Right lobe of liver (tissue), 6 donors: ENCODE data around the gene NTMT1. TPM values are rescaled to one million over a fixed set of nuclear protein-coding genes. Genes with fewer than 3 reads are reported as not detected.

Source experiments
- ATAC-seq, 4 donors: fragments of 200-7000 bp; cut with Tn5 transposase; one replicate each; pipeline ENCODE4 v1.9.1; 2020; ENCODE audit warnings: mild to moderate bottlenecking in 4 of 4, moderate library complexity in 4 of 4
- DNase-seq, 3 donors: peaks; one replicate each; pipeline ENCODE4 v3.0.0-alpha.2; 2020
- H3K27ac ChIP-seq, 3 donors: fragments of 200-600 bp; one replicate each; pipeline ENCODE4 v1.8.0; 2022
- H3K27me3 ChIP-seq, 2 donors: fragments of 200-600 bp; one replicate each; pipeline ENCODE4 v1.8.0; 2022
- H3K36me3 ChIP-seq, 4 donors: fragments of 200-600 bp; sonication (generic) in 1 of 4; one replicate each; pipeline versions ENCODE4 v1.5.1 to v1.8.0; 2017 to 2022; ENCODE audit warnings: control low read depth in 1 of 4
- H3K4me1 ChIP-seq, 4 donors: fragments of 200-600 bp; sonication (generic) in 1 of 4; one replicate each; pipeline versions ENCODE4 v1.5.1 to v1.8.0; 2017 to 2022; ENCODE audit warnings: control low read depth in 1 of 4
- H3K4me3 ChIP-seq, 3 donors: fragments of 200-600 bp; one replicate each; pipeline ENCODE4 v1.8.0; 2022
- H3K9me3 ChIP-seq, 4 donors: fragments of 200-600 bp; sonication (generic) in 1 of 4; one replicate each; pipeline versions ENCODE4 v1.5.1 to v1.8.0; 2017 to 2022; ENCODE audit warnings: control low read depth in 1 of 4
- CTCF ChIP-seq, 4 donors: fragments of 200-600 bp in 3 of 4; fragments of 450-650 bp in 1 of 4; IDR thresholded peaks; one replicate each; pipeline versions ENCODE4 v1.5.1 to v1.8.0; 2016 to 2022; ENCODE audit warnings: antibody characterized with exemption in 4 of 4, mild to moderate bottlenecking in 2 of 4
- POLR2A ChIP-seq: fragments of 450-650 bp; IDR thresholded peaks from one replicate; pipeline ENCODE4 v1.6.1; 2017; ENCODE audit warnings: antibody characterized with exemption, mild to moderate bottlenecking
- WGBS: methylation state at CpG from one replicate; pipeline ENCODE4 v1.1.6; 2018; ENCODE audit warnings: low coverage, low lambda C conversion rate; ENCODE audit not compliant: insufficient coverage; ENCODE audit errors: missing lambda C conversion rate; 5-methylcytosine and 5-hydroxymethylcytosine counted together
- intact Hi-C, 2 donors: fragments of 100-400 bp; cut with DNase I; formaldehyde crosslinking; loops; one replicate each; pipeline versions ENCODE4 v1.11.2 to v1.14.1; 2022
- total RNA-seq, 6 experiments: library from RNA; depleted of rRNA in 2 of 6; stranded (reverse); fragments of >200 nt in 2 of 6; fragmentation: NEBNext Ultra II Directional in 3 of 6; extraction: Animal tissue kit (Norgen Biotek cat#: 25700) in 3 of 6; gene quantifications; one replicate each; pipeline versions ENCODE4 v1.1.0 to v1.2.4, GENCODE V29; 2016 to 2023
- donor health status: DM: no; HTN: yes; CAD: no.
- donor health status: DM: no; HTN: no; CAD: no.
- donor health status: DM: no; HTN: no; CAD: no.
- donor health status: DM: no; HTN: yes; CAD: no.
- donor health status: DM: no; HTN: yes; CAD: no.

NTMT1 gene
- total RNA-seq, 6 experiments from 2014 or later: 15.6 to 28.3 (median 20.7) TPM

- H3K36me3 ChIP-seq: no peaks in the 10 kb centered on the region
- no peak overlapping the region for H3K4me3 ChIP-seq
- H3K4me1 ChIP-seq: peaks cover 0 to 4% (median 0%) of the 10 kb centered on the region in 4 donors
- intact Hi-C loops: no loop called here
- H3K9me3 ChIP-seq: no peaks in the 10 kb centered on the region
- 43% methylated on average over 1 of the region's 4 CpGs for WGBS
- ATAC-seq (no peak), DNase-seq (no peak)
- no peak overlapping the region for H3K27ac ChIP-seq
- H3K27me3 ChIP-seq: no peaks in the 10 kb centered on the region
- TF ChIP-seq POLR2A (no peak), CTCF (IDR thresholded peaks at IDR 0.05) (no peak)
Observed at GRCh38 chr9:129581505-129582189, 44.3 kb upstream of the NTMT1 start.

- no peak overlapping the region for H3K4me3 ChIP-seq
- DNase-seq (no peak), ATAC-seq (no peak)
- no peaks in the 10 kb centered on the region for H3K36me3 ChIP-seq
- TF ChIP-seq POLR2A: no peak
- H3K4me1 ChIP-seq: peaks cover 0 to 4% (median 0%) of the 10 kb centered on the region in 4 donors
- no peaks in the 10 kb centered on the region for H3K27me3 ChIP-seq
- no peak overlapping the region for H3K27ac ChIP-seq
- H3K9me3 ChIP-seq: no peaks in the 10 kb centered on the region
- intact Hi-C loops: no loop called here
- 89% methylated on average over 2 of the region's 3 CpGs for WGBS
Observed at GRCh38 chr9:129582855-129583254, 43.1 kb upstream of the NTMT1 start.

GRCh38 chr9:129583308-129584038 lies 42.5 kb upstream of the NTMT1 start:
- Histone ChIP-seq H3K4me1 (peaks cover 0 to 4% (median 0%) of the 10 kb centered on the region in 4 donors), H3K27me3 (no peaks in the 10 kb centered on the region), H3K4me3 (no peak overlapping the region), H3K36me3 (no peaks in the 10 kb centered on the region), H3K27ac (no peak overlapping the region), H3K9me3 (no peaks in the 10 kb centered on the region)
- TF ChIP-seq CTCF (IDR thresholded peaks at IDR 0.05) (no peak), POLR2A (no peak)
- intact Hi-C loops: no loop called here
- DNase-seq (no peak), ATAC-seq (no peak)
- WGBS: 95% methylated on average over 2 of the region's 10 CpGs

GRCh38 chr9:129584136-129584535 lies 41.8 kb upstream of the NTMT1 start:
- H3K27ac ChIP-seq: no peak overlapping the region
- H3K4me3 ChIP-seq: no peak overlapping the region
- H3K9me3 ChIP-seq: no peaks in the 10 kb centered on the region
- 100% methylated on average over 1 of the region's 1 CpG for WGBS
- DNase-seq (peak in 1 of 3 donors; percentile 78), ATAC-seq (peak; percentile 70 to 90 (median 88))
- intact Hi-C loops: no loop called here
- no peaks in the 10 kb centered on the region for H3K36me3 ChIP-seq
- TF ChIP-seq CTCF (IDR thresholded peaks at IDR 0.05) (no peak), POLR2A (no peak)
- H3K27me3 ChIP-seq: no peaks in the 10 kb centered on the region
- H3K4me1 ChIP-seq: peaks cover 0 to 4% (median 0%) of the 10 kb centered on the region in 4 donors

GRCh38 chr9:129585352-129585751 lies 40.6 kb upstream of the NTMT1 start:
- no peak for DNase-seq
- Histone ChIP-seq H3K27ac (no peak overlapping the region), H3K27me3 (no peaks in the 10 kb centered on the region), H3K4me3 (no peak overlapping the region), H3K4me1 (peaks cover 0 to 4% (median 0%) of the 10 kb centered on the region in 4 donors), H3K9me3 (no peaks in the 10 kb centered on the region), H3K36me3 (no peaks in the 10 kb centered on the region)
- no peak for ATAC-seq
- no peak for TF ChIP-seq POLR2A
- no peak for TF ChIP-seq CTCF (IDR thresholded peaks at IDR 0.05)
- intact Hi-C loops: no loop called here
- WGBS: no CpG with 5 or more reads among the region's 1 CpG
